ENCODE results near the gene P4HTM.

P4HTM gene

GRCh38 chr3:48952510-48953118 is 37.4 kb upstream of the P4HTM start:
- peak; percentile 25 for TF ChIP-seq CTCF (IDR thresholded peaks at IDR 0.05; ENCODE audit: insufficient read depth, low read length, missing control alignments)
- no peak overlapping the region for H3K4me3 ChIP-seq (ENCODE audit: low read depth, low read length)
- no peak for DNase-seq (ENCODE audit: low read depth, low spot score)
- ChIA-PET POLR2A (no interaction called here), CTCF (interaction anchor here (0.6 to 1.7 kb wide), 4 partner anchors 8 to 213 kb away, joined by 3 to 9 read pairs (median 4); no protein-coding TSS in a partner anchor)

- no peak for DNase-seq (ENCODE audit: low read depth, low spot score)
- ChIA-PET POLR2A (no interaction called here), CTCF (interaction anchor here (0.6 to 1.9 kb wide), 2 partner anchors 10 to 31 kb away, joined by 3 to 5 read pairs; no protein-coding TSS in a partner anchor)
- no peak overlapping the region for H3K4me3 ChIP-seq (ENCODE audit: low read depth, low read length)
- no peak for TF ChIP-seq CTCF (IDR thresholded peaks at IDR 0.05; ENCODE audit: insufficient read depth, low read length, missing control alignments)
These were observed 32.9 kb upstream of the P4HTM start for GRCh38 chr3:48957006-48957705.

GRCh38 chr3:48960841-48961413 is 29.1 kb upstream of the P4HTM start:
- ChIA-PET CTCF (interaction anchor here (1.2 kb wide), 1 partner anchor 9 kb away, joined by 3 read pairs; no protein-coding TSS in a partner anchor), POLR2A (no interaction called here)
- TF ChIP-seq CTCF (IDR thresholded peaks at IDR 0.05; ENCODE audit: insufficient read depth, low read length, missing control alignments) = no peak

GRCh38 chr3:48962340-48962739 is 27.7 kb upstream of the P4HTM start:
- no peak for TF ChIP-seq CTCF (IDR thresholded peaks at IDR 0.05; ENCODE audit: insufficient read depth, low read length, missing control alignments)
- H3K4me3 ChIP-seq (ENCODE audit: low read depth, low read length) = no peak overlapping the region
- DNase-seq (ENCODE audit: low read depth, low spot score) = no peak
- POLR2A ChIA-PET = no interaction called here
- CTCF ChIA-PET = no interaction called here

More at GRCh38 chr3:48960841-48961413, 29.1 kb upstream of the P4HTM start:
- no peak for DNase-seq (ENCODE audit: low read depth, low spot score)
- H3K4me3 ChIP-seq (ENCODE audit: low read depth, low read length) = no peak overlapping the region

GRCh38 chr3:48962939-48963338 is 27.1 kb upstream of the P4HTM start:
- CTCF ChIA-PET = no interaction called here
- no peak overlapping the region for H3K4me3 ChIP-seq (ENCODE audit: low read depth, low read length)
- TF ChIP-seq CTCF (IDR thresholded peaks at IDR 0.05; ENCODE audit: insufficient read depth, low read length, missing control alignments) = no peak
- no peak for DNase-seq (ENCODE audit: low read depth, low spot score)
- POLR2A ChIA-PET = no interaction called here

- ChIA-PET POLR2A (no interaction called here), CTCF (no interaction called here)
- DNase-seq (ENCODE audit: low read depth, low spot score) = no peak
These were observed 26.4 kb upstream of the P4HTM start for GRCh38 chr3:48963591-48963990.

More at GRCh38 chr3:48963591-48963990, 26.4 kb upstream of the P4HTM start:
- no peak overlapping the region for H3K4me3 ChIP-seq (ENCODE audit: low read depth, low read length)
- no peak for TF ChIP-seq CTCF (IDR thresholded peaks at IDR 0.05; ENCODE audit: insufficient read depth, low read length, missing control alignments)

Measured in AG04449 (cell line).